ENCODE measurements around the gene PLEKHJ1.
"Not testable (repeated sequence)": the region's sequence is repeated elsewhere in the genome, so short reads cannot be mapped to it uniquely, and the experiment has no call there.

PLEKHJ1 gene

GRCh38 chr19:2236314-2237050 lies at the start of gene PLEKHJ1, which contains the start of gene SF3A2:
Gene PLEKHJ1 (minus strand): TSS chr19:2236329. CDS start chr19:2236248, 81 bp downstream.
Gene SF3A2 (plus strand): TSS chr19:2236824. CDS start chr19:2243419, 6,595 bp downstream.
- DNase-seq (ENCODE audit: low read depth), result peak; percentile 77

GRCh38 chr19:2283835-2284507 lies 47.8 kb upstream of the PLEKHJ1 start:
- no peak for DNase-seq (ENCODE audit: low read depth)

- no peak for DNase-seq (ENCODE audit: low read depth)
Measured at GRCh38 chr19:2282862-2283237, 46.7 kb upstream of the PLEKHJ1 start.

- DNase-seq (ENCODE audit: low read depth), result no peak
Measured at GRCh38 chr19:2282062-2282861, 46.1 kb upstream of the PLEKHJ1 start, which contains the start of gene PEAK3. Gene PEAK3 (minus strand): TSS chr19:2282175. CDS start chr19:2280931, 1,244 bp downstream.

GRCh38 chr19:2281265-2282061 lies 45.3 kb upstream of the PLEKHJ1 start:
- DNase-seq (ENCODE audit: low read depth), result not testable (repeated sequence)

- no peak for DNase-seq (ENCODE audit: low read depth)
Measured at GRCh38 chr19:2280633-2281264, 44.6 kb upstream of the PLEKHJ1 start.

- DNase-seq (ENCODE audit: low read depth), result no peak
Measured at GRCh38 chr19:2278459-2279158, 42.5 kb upstream of the PLEKHJ1 start.

- no peak for DNase-seq (ENCODE audit: low read depth)
Measured at GRCh38 chr19:2277138-2277537, 41.0 kb upstream of the PLEKHJ1 start.

- no peak for DNase-seq (ENCODE audit: low read depth)
Measured at GRCh38 chr19:2276429-2276986, 40.4 kb upstream of the PLEKHJ1 start.

GRCh38 chr19:2275588-2276428 lies 39.7 kb upstream of the PLEKHJ1 start:
- no peak for DNase-seq (ENCODE audit: low read depth)

- DNase-seq (ENCODE audit: low read depth), result no peak
Measured at GRCh38 chr19:2274931-2275535, 38.9 kb upstream of the PLEKHJ1 start.

- no peak for DNase-seq (ENCODE audit: low read depth)
Measured at GRCh38 chr19:2274185-2274711, 38.1 kb upstream of the PLEKHJ1 start.

- no peak for DNase-seq (ENCODE audit: low read depth)
Measured at GRCh38 chr19:2273356-2274184, 37.4 kb upstream of the PLEKHJ1 start.

GRCh38 chr19:2271234-2272103 lies 35.3 kb upstream of the PLEKHJ1 start:
- peak; percentile 55 for DNase-seq (ENCODE audit: low read depth)

- no peak for DNase-seq (ENCODE audit: low read depth)
Measured at GRCh38 chr19:2270423-2271233, 34.5 kb upstream of the PLEKHJ1 start.

GRCh38 chr19:2270157-2270422 lies 34.0 kb upstream of the PLEKHJ1 start:
- DNase-seq (ENCODE audit: low read depth), result no peak

All from non-pigmented ciliary epithelial cell (primary cell).